ENCODE data around the gene ABL2. TPM values are rescaled to one million over a fixed set of nuclear protein-coding genes. Genes with fewer than 3 reads are reported as not detected.

The ABL2 gene
- total and polyA plus RNA-seq, 2 donors (not counting 3 experiments of a cell fraction or from before 2014, with no cell fraction given), result 41.8 to 158 TPM

GRCh38 chr1:179115181-179115580 lies 114.3 kb downstream of the ABL2 start:
- Histone ChIP-seq H3K4me1 (ENCODE audit: control insufficient read depth, extremely low read depth, insufficient read depth, low read length) (no peaks in the 10 kb centered on the region), H2AFZ (ENCODE audit: low read depth, low read length) (no peak overlapping the region)
- no peak for DNase-seq (ENCODE audit: low read depth, low spot score)

More at GRCh38 chr1:179115181-179115580, 114.3 kb downstream of the ABL2 start:
- Histone ChIP-seq H3K9me1 (replicated peaks; ENCODE audit: control insufficient read depth, extremely low read depth, insufficient read depth, low read length) (no peaks in the 10 kb centered on the region), H4K20me1 (replicated peaks; ENCODE audit: control insufficient read depth, extremely low read depth, insufficient read depth, low read length) (peaks cover 5% of the 10 kb centered on the region), H3K9me3 (replicated peaks; ENCODE audit: control insufficient read depth, insufficient read depth, low read length) (no peaks in the 10 kb centered on the region), H3K79me2 (ENCODE audit: control insufficient read depth, insufficient read depth, low read length) (peaks cover 64% of the 10 kb centered on the region), H3K36me3 (ENCODE audit: control insufficient read depth in 2 of 2, extremely low read depth in 1 of 2, insufficient read depth in 2 of 2, low read length in 2 of 2) (peaks cover 40 to 59% of the 10 kb centered on the region in 2 experiments), H3K27me3 (ENCODE audit: control insufficient read depth in 2 of 2, insufficient read depth in 2 of 2, low read length in 2 of 2) (no peaks in the 10 kb centered on the region), H3K9ac (replicated peaks; ENCODE audit: extremely low read depth, insufficient read depth, low read length) (no peak overlapping the region), H3K27ac (ENCODE audit: insufficient read depth, low read depth, low read length) (no peak overlapping the region), H3K4me2 (ENCODE audit: insufficient read depth, low read length) (no peak overlapping the region), H3K4me3 (replicated peaks in 1 of 3; ENCODE audit: insufficient read depth in 1 of 3, low read depth in 1 of 3, low read length in 3 of 3) (no peak overlapping the region)
- no peak for FAIRE-seq
- ChIA-PET POLR2A (no interaction called here), CTCF (interaction anchor here (0.7 kb wide), 1 partner anchor 104 kb away, joined by 3 read pairs; no protein-coding TSS in a partner anchor)
- no TSS peak for BruUV-seq (replicated peaks)
- TF ChIP-seq GATA2 (IDR thresholded peaks at IDR 0.05; ENCODE audit: insufficient read depth, insufficient read length, low read depth, low read length) (no peak), JUN (IDR thresholded peaks at IDR 0.05; ENCODE audit: borderline replicate concordance, insufficient read depth, insufficient read length, low read depth) (no peak), POLR2A (IDR thresholded peaks at IDR 0.05; ENCODE audit: low read depth, low read length) (no peak), MYC (IDR thresholded peaks at IDR 0.05; ENCODE audit: low read depth, low read length) (no peak), FOS (IDR thresholded peaks at IDR 0.05; ENCODE audit: borderline replicate concordance, insufficient read depth, low read length) (no peak), MAX (IDR thresholded peaks at IDR 0.05; ENCODE audit: insufficient read depth, insufficient read length) (no peak), EZH2 (IDR thresholded peaks at IDR 0.05; ENCODE audit: borderline replicate concordance, low read depth, low read length, severe bottlenecking) (no peak), POLR2AphosphoS5 (IDR thresholded peaks at IDR 0.05; ENCODE audit: insufficient read depth, low read depth, low read length) (no peak)
- TF ChIP-seq, protein P1, sequence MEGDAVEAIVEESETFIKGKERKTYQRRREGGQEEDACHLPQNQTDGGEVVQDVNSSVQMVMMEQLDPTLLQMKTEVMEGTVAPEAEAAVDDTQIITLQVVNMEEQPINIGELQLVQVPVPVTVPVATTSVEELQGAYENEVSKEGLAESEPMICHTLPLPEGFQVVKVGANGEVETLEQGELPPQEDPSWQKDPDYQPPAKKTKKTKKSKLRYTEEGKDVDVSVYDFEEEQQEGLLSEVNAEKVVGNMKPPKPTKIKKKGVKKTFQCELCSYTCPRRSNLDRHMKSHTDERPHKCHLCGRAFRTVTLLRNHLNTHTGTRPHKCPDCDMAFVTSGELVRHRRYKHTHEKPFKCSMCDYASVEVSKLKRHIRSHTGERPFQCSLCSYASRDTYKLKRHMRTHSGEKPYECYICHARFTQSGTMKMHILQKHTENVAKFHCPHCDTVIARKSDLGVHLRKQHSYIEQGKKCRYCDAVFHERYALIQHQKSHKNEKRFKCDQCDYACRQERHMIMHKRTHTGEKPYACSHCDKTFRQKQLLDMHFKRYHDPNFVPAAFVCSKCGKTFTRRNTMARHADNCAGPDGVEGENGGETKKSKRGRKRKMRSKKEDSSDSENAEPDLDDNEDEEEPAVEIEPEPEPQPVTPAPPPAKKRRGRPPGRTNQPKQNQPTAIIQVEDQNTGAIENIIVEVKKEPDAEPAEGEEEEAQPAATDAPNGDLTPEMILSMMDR (IDR thresholded peaks at IDR 0.05; ENCODE audit: extremely low read depth in 1 of 2, insufficient read depth in 1 of 2, low read depth in 1 of 2, low read length in 2 of 2), result no peak
- dilution Hi-C loops (cut with MboI; ENCODE audit: extremely low pct_ligation_motif_present, low sequenced_read_pairs) (no loop called here), intact Hi-C loops (cut with micrococcal nuclease) (no loop called here)

Measured in endothelial cell of umbilical vein (primary cell).